K562 (cell line): ENCODE measurements around the gene AP5Z1. TPM values are rescaled to one million over a fixed set of nuclear protein-coding genes. Genes with fewer than 3 reads are reported as not detected.

Experiments
- ATAC-seq: fragments of 200-7000 bp; cut with Tn5 transposase; 3 replicates; pipeline ENCODE4 v1.9.1; 2020; ENCODE audit warnings: moderate library complexity
- BruUV-seq: library from RNA; stranded (reverse); fragments of 400-500 nt; replicated peaks from 2 replicates; lab custom pipeline; 2021; lab: Mats Ljungman, UMichigan
- CTCF ChIA-PET: fragments of 300-600 bp; formaldehyde crosslinking; extraction: SDS; loops from one replicate; lab custom pipeline; 2021; ENCODE audit warnings: low intra/inter-chr PET ratio; lab: Yijun Ruan, JAX
- POLR2A ChIA-PET: fragments of 300-600, 350-650 bp; sonication (Branson Sonifier 250); formaldehyde crosslinking; extraction: SDS; loops from one replicate; lab custom pipeline; 2021; ENCODE audit warnings: antibody characterized with exemption, inconsistent platforms; lab: Yijun Ruan, JAX
- DNase-seq, 4 experiments: peaks; one replicate each; pipeline versions ENCODE4 v3.0.0 to v3.0.0-alpha.2; 2011 to 2018; ENCODE audit warnings: low spot score in 3 of 4, mixed read lengths in 3 of 4; ENCODE audit errors: extremely low read depth in 1 of 4
- FAIRE-seq: peaks from 2 replicates; lab custom pipeline; 2011; peaks lifted over from hg19 to GRCh38; lab: Jason Lieb, UNC
- H2AFZ ChIP-seq: 2 replicates; pipeline ENCODE4 v1.6.0; 2011; ENCODE audit warnings: low read depth, low read length, control low read depth, inconsistent platforms
- H3K27ac ChIP-seq: fragments of 200-600 bp; 3 replicates; pipeline ENCODE4 v1.8.0; 2011; ENCODE audit warnings: low read depth, mild to moderate bottlenecking, control low read depth, inconsistent platforms, low read length, moderate library complexity, mixed read lengths; ENCODE audit errors: extremely low read depth
- H3K27me3 ChIP-seq, 2 experiments: fragments of 300-600 bp in 1 of 2; 2 replicates in 1 of 2; 3 replicates in 1 of 2; pipeline versions ENCODE4 v1.6.0 to v1.8.0; 2011; ENCODE audit warnings: inconsistent platforms in 2 of 2, low read length in 2 of 2, mild to moderate bottlenecking in 1 of 2, mixed read lengths in 1 of 2, moderate library complexity in 1 of 2; ENCODE audit not compliant: control insufficient read depth in 2 of 2, insufficient read depth in 2 of 2
- H3K36me3 ChIP-seq: fragments of 300-600 bp; 3 replicates; pipeline ENCODE4 v1.8.0; 2011; ENCODE audit warnings: mild to moderate bottlenecking, low read length, inconsistent platforms; ENCODE audit not compliant: control insufficient read depth, insufficient read depth
- H3K4me1 ChIP-seq, 2 experiments: fragments of 200-600 bp in 1 of 2; replicated peaks in 1 of 2; 2 replicates in 1 of 2; 3 replicates in 1 of 2; pipeline versions ENCODE4 v1.5.1 to v1.8.0; 2011; ENCODE audit warnings: inconsistent platforms in 2 of 2, low read length in 2 of 2, mild to moderate bottlenecking in 1 of 2, mixed read lengths in 1 of 2, moderate library complexity in 1 of 2; ENCODE audit not compliant: control insufficient read depth in 2 of 2, insufficient read depth in 2 of 2
- H3K4me2 ChIP-seq: 2 replicates; pipeline ENCODE4 v1.6.1; 2011; ENCODE audit warnings: low read length, control low read depth, inconsistent platforms, mixed read lengths; ENCODE audit not compliant: insufficient read depth
- H3K4me3 ChIP-seq: fragments of 200-600 bp; sonication (generic), shearing (Covaris generic); 2 replicates; pipeline ENCODE4 v1.5.1; 2016; ENCODE audit warnings: control low read depth, inconsistent platforms
- H3K79me2 ChIP-seq: fragments of 200-600 bp; 3 replicates; pipeline ENCODE4 v1.8.0; 2011; ENCODE audit warnings: low read length, inconsistent platforms; ENCODE audit not compliant: control insufficient read depth, insufficient read depth
- H3K9ac ChIP-seq, 2 experiments: 2 replicates each; pipeline versions ENCODE4 v1.6.0 to v1.6.1; 2011; ENCODE audit warnings: low read depth in 2 of 2, low read length in 2 of 2, control low read depth in 1 of 2, inconsistent platforms in 1 of 2, mild to moderate bottlenecking in 1 of 2, mixed read lengths in 1 of 2; ENCODE audit not compliant: insufficient read depth in 1 of 2
- H3K9me1 ChIP-seq: one replicate; pipeline ENCODE4 v1.6.0; 2011; ENCODE audit warnings: inconsistent platforms, mild to moderate bottlenecking, low read length, moderate library complexity; ENCODE audit not compliant: control insufficient read depth, insufficient read depth
- H3K9me3 ChIP-seq: replicated peaks from 2 replicates; pipeline ENCODE4 v1.5.1; 2011; ENCODE audit warnings: low read depth, low read length, inconsistent platforms; ENCODE audit not compliant: control insufficient read depth, insufficient read depth
- H4K20me1 ChIP-seq: replicated peaks from 2 replicates; pipeline ENCODE4 v1.6.1; 2011; ENCODE audit warnings: low read length, inconsistent platforms, mixed read lengths; ENCODE audit not compliant: control insufficient read depth, insufficient read depth
- ATF7 ChIP-seq: fragments of 450-650 bp; IDR thresholded peaks from 2 replicates; pipeline ENCODE4 v1.7.1; 2014; ENCODE audit warnings: mild to moderate bottlenecking, moderate library complexity
- BMI1 ChIP-seq: fragments of 150-350 bp; IDR thresholded peaks from 2 replicates; pipeline ENCODE4 v1.6.1; 2014; ENCODE audit warnings: low read length
- CAMTA2 ChIP-seq: fragments of 250-450 bp; sonication (Bioruptor Pico); conservative IDR thresholded peaks from 2 replicates; pipeline ENCODE4 v1.5.1; 2022
- COPS2 ChIP-seq: fragments of 450-650 bp; conservative IDR thresholded peaks from 2 replicates; pipeline ENCODE4 v1.6.1; 2016; ENCODE audit warnings: mild to moderate bottlenecking, moderate library complexity
- FOXA3 ChIP-seq, 2 experiments: fragments of 450-650 bp in 1 of 2; sonication (generic) in 1 of 2; formaldehyde crosslinking; IDR thresholded peaks in 1 of 2; conservative IDR thresholded peaks in 1 of 2; 2 replicates each; pipeline versions ENCODE4 v1.4.0 to v1.8.0; 2020 to 2022; ENCODE audit warnings: mild to moderate bottlenecking in 2 of 2, missing genetic modification reagents in 1 of 2
- ILK ChIP-seq: fragments of 450-650 bp; IDR thresholded peaks from 2 replicates; pipeline ENCODE4 v1.6.1; 2016; ENCODE audit warnings: missing genetic modification characterization, low read depth, mild to moderate bottlenecking, missing compliant biosample characterization, moderate library complexity, borderline replicate concordance
- PKNOX1 ChIP-seq: fragments of 450-650 bp; IDR thresholded peaks from 2 replicates; pipeline ENCODE4 v1.6.1; 2016
- TBP ChIP-seq: optimal IDR thresholded peaks from 2 replicates; pipeline ENCODE3; 2011; ENCODE audit warnings: low read depth, low read length, improper control_type of control experiment
- ZNF311 ChIP-seq: fragments of 250-450 bp; sonication (Bioruptor Pico); IDR thresholded peaks from 2 replicates; pipeline ENCODE4 v1.4.0; 2020; ENCODE audit warnings: mild to moderate bottlenecking, moderate library complexity
- WGBS: fragments of 100-300 bp; shearing (Covaris generic); methylation state at CpG from one replicate; pipeline ENCODE4 v1.1.6; 2016; ENCODE audit warnings: low coverage, mixed read lengths; ENCODE audit not compliant: insufficient coverage; ENCODE audit errors: missing lambda C conversion rate; 5-methylcytosine and 5-hydroxymethylcytosine counted together
- in situ Hi-C: fragments of 300-500 bp; cut with MboI; formaldehyde crosslinking; loops from 4 replicates; pipeline ENCODE4 v1.15.0; 2018; ENCODE audit warnings: inconsistent platforms, mixed read lengths
- intact Hi-C: fragments of 100-400 bp; cut with micrococcal nuclease; formaldehyde crosslinking; loops from 2 replicates; pipeline ENCODE4 v1.14.2; 2022
- polyA plus RNA-seq, 8 experiments: library from polyadenylated mRNA; depleted of rRNA in 4 of 8; stranded (reverse) in 5 of 8; unstranded in 3 of 8; fragments of >200 nt; fragmentation: Nextera tagmentation in 2 of 8; fragmentation: Illumina TruSeq in 1 of 8; extraction: Ambion mirVana in 2 of 8; extraction: Trizol in 1 of 8; gene quantifications; 2 replicates each; pipeline versions ENCODE4 v1.2.1 to v1.2.3, GENCODE V29; 2011 to 2014; ENCODE audit warnings: inconsistent platforms in 1 of 8, missing spikeins in 1 of 8
- total RNA-seq, 7 experiments: library from RNA; depleted of rRNA in 6 of 7; stranded (reverse); fragments of >200 nt in 6 of 7; fragmentation: Illumina TruSeq in 2 of 7; extraction: Trizol in 2 of 7; gene quantifications; 2 replicates each; pipeline versions ENCODE4 v1.2.1 to v1.2.3, GENCODE V29; 2011 to 2021; ENCODE audit warnings: low replicate concordance in 1 of 7
- TF ChIP-seq, protein P1 (sequence below): fragments of 450-650 bp; IDR thresholded peaks from 2 replicates; pipeline ENCODE4 v1.6.1; 2016; ENCODE audit warnings: mild to moderate bottlenecking
- TF ChIP-seq, protein P2 (sequence below): sonication (generic); formaldehyde crosslinking; IDR thresholded peaks from 2 replicates; pipeline ENCODE4 v1.8.0; 2023; ENCODE audit warnings: missing genetic modification reagents, mild to moderate bottlenecking, borderline replicate concordance

AP5Z1 gene
- total and polyA plus RNA-seq, 9 of the 15 experiments (the other 6 are each of a cell fraction or from before 2014, with no cell fraction given) = 0.06 to 31.1 (median 6.4) TPM

DNA sequence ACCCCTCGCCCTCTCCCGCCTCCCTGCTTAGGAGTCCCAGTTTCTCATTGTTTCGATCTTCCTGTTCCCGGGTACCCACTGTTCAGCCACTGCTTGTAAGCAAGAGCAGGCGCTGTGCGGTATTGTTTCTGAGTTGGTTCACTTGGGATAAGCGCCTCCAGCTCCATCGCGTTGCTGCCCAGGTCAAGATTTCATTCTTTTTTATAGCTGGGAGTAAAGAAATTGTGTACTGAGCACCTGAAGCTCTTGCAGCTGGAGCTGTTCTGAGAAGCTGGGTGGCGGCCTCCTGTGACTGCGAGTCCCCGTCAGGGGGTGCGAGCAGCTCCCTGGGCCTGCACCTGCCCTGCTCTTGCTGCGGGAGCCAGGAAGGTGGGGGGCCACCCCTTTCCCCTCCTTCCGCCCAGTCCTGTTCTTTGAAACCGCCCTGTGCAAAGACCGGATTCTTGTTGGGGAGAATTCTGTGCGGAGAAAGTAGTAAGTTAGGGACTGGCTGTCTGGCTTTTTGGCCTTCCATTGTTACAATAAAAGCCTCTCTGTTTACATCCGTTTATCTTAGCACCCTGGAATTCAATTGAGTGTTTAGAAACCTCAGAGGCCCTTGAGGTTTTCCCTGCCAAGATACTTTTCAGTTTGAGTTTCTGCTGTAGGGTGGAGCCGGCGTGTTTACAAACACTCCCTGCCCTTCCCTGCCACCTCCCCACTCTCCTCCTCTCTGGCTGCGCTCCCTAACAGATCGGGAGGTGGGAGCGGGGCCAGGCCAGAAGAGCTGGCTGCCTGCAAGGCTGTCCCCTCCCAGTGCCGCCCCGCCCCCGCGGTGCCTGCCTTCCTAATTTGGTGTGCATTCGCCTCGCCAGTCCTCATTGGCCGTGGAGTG lies 30.8 kb upstream of the AP5Z1 start:
- in situ Hi-C loops = no loop called here
- Histone ChIP-seq H2AFZ (peak overlapping the region; percentile 44; the same call in 1 of the 2 replicates), H4K20me1 (peaks cover 5% of the 10 kb centered on the region), H3K4me3 (peak overlapping the region; percentile 15; the same call in 1 of the 2 replicates), H3K36me3 (peaks cover 71% of the 10 kb centered on the region), H3K4me2 (peak overlapping the region; percentile 59), H3K9me3 (no peaks in the 10 kb centered on the region), H3K27me3 (no peaks in the 10 kb centered on the region), H3K4me1 (peaks cover 20 to 38% of the 10 kb centered on the region in 2 experiments), H3K79me2 (peaks cover 40% of the 10 kb centered on the region), H3K9me1 (peaks cover 3% of the 10 kb centered on the region), H3K9ac (peak overlapping the region; percentile 52 to 87), H3K27ac (peak overlapping the region; percentile 85)
- peak; percentile 86 to 93 (median 89) for DNase-seq
- ATAC-seq = peak; percentile 98
- 42% methylated on average over 27 of the region's 31 CpGs for WGBS
- CTCF ChIA-PET = no interaction called here
- POLR2A ChIA-PET = interaction anchor here (0.7 to 1.3 kb wide), 3 partner anchors 15 to 131 kb away, joined by 3 to 6 read pairs (median 3); partner anchors contain the start of gene AP5Z1
- no TSS peak for BruUV-seq
- intact Hi-C loops = no loop called here
- peak; percentile 95 for FAIRE-seq
- TF ChIP-seq, protein P1, sequence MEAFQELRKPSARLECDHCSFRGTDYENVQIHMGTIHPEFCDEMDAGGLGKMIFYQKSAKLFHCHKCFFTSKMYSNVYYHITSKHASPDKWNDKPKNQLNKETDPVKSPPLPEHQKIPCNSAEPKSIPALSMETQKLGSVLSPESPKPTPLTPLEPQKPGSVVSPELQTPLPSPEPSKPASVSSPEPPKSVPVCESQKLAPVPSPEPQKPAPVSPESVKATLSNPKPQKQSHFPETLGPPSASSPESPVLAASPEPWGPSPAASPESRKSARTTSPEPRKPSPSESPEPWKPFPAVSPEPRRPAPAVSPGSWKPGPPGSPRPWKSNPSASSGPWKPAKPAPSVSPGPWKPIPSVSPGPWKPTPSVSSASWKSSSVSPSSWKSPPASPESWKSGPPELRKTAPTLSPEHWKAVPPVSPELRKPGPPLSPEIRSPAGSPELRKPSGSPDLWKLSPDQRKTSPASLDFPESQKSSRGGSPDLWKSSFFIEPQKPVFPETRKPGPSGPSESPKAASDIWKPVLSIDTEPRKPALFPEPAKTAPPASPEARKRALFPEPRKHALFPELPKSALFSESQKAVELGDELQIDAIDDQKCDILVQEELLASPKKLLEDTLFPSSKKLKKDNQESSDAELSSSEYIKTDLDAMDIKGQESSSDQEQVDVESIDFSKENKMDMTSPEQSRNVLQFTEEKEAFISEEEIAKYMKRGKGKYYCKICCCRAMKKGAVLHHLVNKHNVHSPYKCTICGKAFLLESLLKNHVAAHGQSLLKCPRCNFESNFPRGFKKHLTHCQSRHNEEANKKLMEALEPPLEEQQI = no peak
- no peak for TF ChIP-seq TBP
- no peak for TF ChIP-seq CAMTA2
- no peak for TF ChIP-seq ILK
- no peak for TF ChIP-seq ZNF311
- peak; percentile 81 to 82; a peak in 3 of 4 replicates for TF ChIP-seq FOXA3 (CRISPR knock-in tag; conservative IDR thresholded peaks at IDR 0.05 in 1 of 2, IDR thresholded peaks at IDR 0.05 in 1 of 2)
- no peak for TF ChIP-seq COPS2
- TF ChIP-seq BMI1 = no peak
- peak; percentile 55 for TF ChIP-seq ATF7
- 0 out of 2 replicates have a peak, but pooled peaks have one; percentile 15 for TF ChIP-seq PKNOX1
- TF ChIP-seq, protein P2, sequence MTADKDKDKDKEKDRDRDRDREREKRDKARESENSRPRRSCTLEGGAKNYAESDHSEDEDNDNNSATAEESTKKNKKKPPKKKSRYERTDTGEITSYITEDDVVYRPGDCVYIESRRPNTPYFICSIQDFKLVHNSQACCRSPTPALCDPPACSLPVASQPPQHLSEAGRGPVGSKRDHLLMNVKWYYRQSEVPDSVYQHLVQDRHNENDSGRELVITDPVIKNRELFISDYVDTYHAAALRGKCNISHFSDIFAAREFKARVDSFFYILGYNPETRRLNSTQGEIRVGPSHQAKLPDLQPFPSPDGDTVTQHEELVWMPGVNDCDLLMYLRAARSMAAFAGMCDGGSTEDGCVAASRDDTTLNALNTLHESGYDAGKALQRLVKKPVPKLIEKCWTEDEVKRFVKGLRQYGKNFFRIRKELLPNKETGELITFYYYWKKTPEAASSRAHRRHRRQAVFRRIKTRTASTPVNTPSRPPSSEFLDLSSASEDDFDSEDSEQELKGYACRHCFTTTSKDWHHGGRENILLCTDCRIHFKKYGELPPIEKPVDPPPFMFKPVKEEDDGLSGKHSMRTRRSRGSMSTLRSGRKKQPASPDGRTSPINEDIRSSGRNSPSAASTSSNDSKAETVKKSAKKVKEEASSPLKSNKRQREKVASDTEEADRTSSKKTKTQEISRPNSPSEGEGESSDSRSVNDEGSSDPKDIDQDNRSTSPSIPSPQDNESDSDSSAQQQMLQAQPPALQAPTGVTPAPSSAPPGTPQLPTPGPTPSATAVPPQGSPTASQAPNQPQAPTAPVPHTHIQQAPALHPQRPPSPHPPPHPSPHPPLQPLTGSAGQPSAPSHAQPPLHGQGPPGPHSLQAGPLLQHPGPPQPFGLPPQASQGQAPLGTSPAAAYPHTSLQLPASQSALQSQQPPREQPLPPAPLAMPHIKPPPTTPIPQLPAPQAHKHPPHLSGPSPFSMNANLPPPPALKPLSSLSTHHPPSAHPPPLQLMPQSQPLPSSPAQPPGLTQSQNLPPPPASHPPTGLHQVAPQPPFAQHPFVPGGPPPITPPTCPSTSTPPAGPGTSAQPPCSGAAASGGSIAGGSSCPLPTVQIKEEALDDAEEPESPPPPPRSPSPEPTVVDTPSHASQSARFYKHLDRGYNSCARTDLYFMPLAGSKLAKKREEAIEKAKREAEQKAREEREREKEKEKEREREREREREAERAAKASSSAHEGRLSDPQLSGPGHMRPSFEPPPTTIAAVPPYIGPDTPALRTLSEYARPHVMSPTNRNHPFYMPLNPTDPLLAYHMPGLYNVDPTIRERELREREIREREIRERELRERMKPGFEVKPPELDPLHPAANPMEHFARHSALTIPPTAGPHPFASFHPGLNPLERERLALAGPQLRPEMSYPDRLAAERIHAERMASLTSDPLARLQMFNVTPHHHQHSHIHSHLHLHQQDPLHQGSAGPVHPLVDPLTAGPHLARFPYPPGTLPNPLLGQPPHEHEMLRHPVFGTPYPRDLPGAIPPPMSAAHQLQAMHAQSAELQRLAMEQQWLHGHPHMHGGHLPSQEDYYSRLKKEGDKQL (CRISPR knock-in tag) = no peak
